Measurements from ENCODE around the gene PHEX.

PHEX gene

DNA sequence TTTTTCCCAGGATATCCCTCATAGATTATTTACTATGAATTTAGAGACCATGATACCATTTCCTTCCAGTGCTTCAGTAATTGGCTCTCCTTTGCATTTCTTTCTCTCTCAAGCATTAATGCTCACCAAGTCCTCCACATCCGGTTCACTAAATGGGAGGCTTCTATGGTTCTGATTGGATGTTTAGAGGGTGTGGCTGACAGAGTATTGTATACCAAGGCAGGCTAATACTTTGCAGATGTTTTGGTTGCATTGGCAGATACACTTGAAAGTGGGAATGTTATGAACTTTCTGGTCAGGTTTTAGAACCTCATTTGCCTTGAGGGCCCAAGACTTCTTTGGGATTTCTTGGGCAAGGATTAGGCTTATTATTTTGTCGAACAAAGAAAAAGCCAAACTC lies 264.7 kb downstream of the PHEX start:
- TF ChIP-seq, protein P1, sequence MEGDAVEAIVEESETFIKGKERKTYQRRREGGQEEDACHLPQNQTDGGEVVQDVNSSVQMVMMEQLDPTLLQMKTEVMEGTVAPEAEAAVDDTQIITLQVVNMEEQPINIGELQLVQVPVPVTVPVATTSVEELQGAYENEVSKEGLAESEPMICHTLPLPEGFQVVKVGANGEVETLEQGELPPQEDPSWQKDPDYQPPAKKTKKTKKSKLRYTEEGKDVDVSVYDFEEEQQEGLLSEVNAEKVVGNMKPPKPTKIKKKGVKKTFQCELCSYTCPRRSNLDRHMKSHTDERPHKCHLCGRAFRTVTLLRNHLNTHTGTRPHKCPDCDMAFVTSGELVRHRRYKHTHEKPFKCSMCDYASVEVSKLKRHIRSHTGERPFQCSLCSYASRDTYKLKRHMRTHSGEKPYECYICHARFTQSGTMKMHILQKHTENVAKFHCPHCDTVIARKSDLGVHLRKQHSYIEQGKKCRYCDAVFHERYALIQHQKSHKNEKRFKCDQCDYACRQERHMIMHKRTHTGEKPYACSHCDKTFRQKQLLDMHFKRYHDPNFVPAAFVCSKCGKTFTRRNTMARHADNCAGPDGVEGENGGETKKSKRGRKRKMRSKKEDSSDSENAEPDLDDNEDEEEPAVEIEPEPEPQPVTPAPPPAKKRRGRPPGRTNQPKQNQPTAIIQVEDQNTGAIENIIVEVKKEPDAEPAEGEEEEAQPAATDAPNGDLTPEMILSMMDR (IDR thresholded peaks at IDR 0.05; ENCODE audit: low read depth, low read length, missing control alignments), result no peak
- in situ Hi-C loops (cut with HindIII; ENCODE audit: low sequenced_read_pairs), result no loop called here
- no peak overlapping the region for H3K4me3 ChIP-seq (ENCODE audit: low read depth, low read length)
- no peak for DNase-seq (ENCODE audit: low read depth)

DNA sequence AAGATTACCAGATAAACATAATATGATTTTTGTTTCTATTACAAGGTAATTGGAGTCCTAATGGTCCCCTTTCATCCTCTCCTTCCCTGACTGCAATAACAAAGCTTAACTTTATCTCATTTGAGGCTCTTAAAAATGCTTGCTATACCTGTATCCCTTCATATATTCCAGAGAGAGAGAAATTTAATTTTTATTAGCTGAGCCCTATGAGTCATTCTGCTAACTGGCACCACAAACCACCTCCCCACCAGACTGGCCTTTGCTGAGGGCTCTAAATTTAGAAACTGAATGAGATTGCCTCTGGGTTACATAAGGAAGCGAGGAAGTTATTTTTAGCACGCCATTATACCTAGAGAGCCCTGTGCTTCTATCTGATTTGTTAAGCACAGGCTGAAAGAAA lies 268.0 kb downstream of the PHEX start:
- TF ChIP-seq, protein P1 (IDR thresholded peaks at IDR 0.05; ENCODE audit: low read depth, low read length, missing control alignments), result no peak
- DNase-seq (ENCODE audit: low read depth), result peak; percentile 33
- no peak overlapping the region for H3K4me3 ChIP-seq (ENCODE audit: low read depth, low read length)
- in situ Hi-C loops (cut with HindIII; ENCODE audit: low sequenced_read_pairs), result loop anchor here (5.0 kb wide), 1 partner anchor 48 kb away; no protein-coding TSS in a partner anchor
